Esophagus squamous epithelium (tissue), 4 donors: ENCODE data around the gene CYP2W1.

Experiments used
- CTCF ChIP-seq, 6 experiments: fragments of 450-650 bp in 4 of 6; fragments of 200-600 bp in 2 of 6; sonication (generic) in 2 of 6; IDR thresholded peaks; one replicate each; pipeline ENCODE4 v1.5.1; 2016 to 2019; ENCODE audit warnings: antibody characterized with exemption in 6 of 6, mild to moderate bottlenecking in 4 of 6, moderate library complexity in 4 of 6
- POLR2A ChIP-seq, 4 donors: fragments of 450-650 bp; IDR thresholded peaks; one replicate each; pipeline ENCODE4 v1.6.1; 2017; ENCODE audit warnings: antibody characterized with exemption in 4 of 4, mild to moderate bottlenecking in 4 of 4, moderate library complexity in 3 of 4

GRCh38 chr7:1018334-1018695, 35.3 kb downstream of the CYP2W1 start:
- TF ChIP-seq CTCF (IDR thresholded peaks at IDR 0.05) = no peak
- TF ChIP-seq POLR2A (IDR thresholded peaks at IDR 0.05) = no peak
